ENCODE data around the gene ARHGDIA.
A peak's percentile ranks its signal among the peaks of the same experiment; 100 is the strongest.

Gene ARHGDIA

GRCh38 chr17:81867991-81868673 is 3.0 kb downstream of the ARHGDIA start:
- Histone ChIP-seq H3K4me3 (ENCODE audit: extremely low read depth, insufficient read depth, low read length, poor library complexity, severe bottlenecking) (no peak overlapping the region), H3K27ac (ENCODE audit: low read depth, low read length, severe bottlenecking) (peak overlapping the region; percentile 82), H3K9me3 (ENCODE audit: control insufficient read depth, low read length) (no peaks in the 10 kb centered on the region), H3K36me3 (ENCODE audit: control insufficient read depth, insufficient read depth, low read length) (peaks cover 66% of the 10 kb centered on the region), H3K4me1 (ENCODE audit: control insufficient read depth, insufficient read depth, low read length, poor library complexity, severe bottlenecking) (peaks cover 41% of the 10 kb centered on the region)
- WGBS, 2 experiments (ENCODE audit: insufficient coverage in 2 of 2) = 76 to 82% methylated on average over 17 to 23 of the region's 28 CpGs

- peaks cover 41% of the 10 kb centered on the region for H3K4me1 ChIP-seq (ENCODE audit: control insufficient read depth, insufficient read depth, low read length, poor library complexity, severe bottlenecking)
- 84% methylated on average over 18 to 23 of the region's 23 CpGs for WGBS, 2 experiments (ENCODE audit: insufficient coverage in 2 of 2)
These were observed 3.8 kb downstream of the ARHGDIA start for GRCh38 chr17:81867170-81867990.

GRCh38 chr17:81866440-81867169 is 4.5 kb downstream of the ARHGDIA start:
- H3K9me3 ChIP-seq (ENCODE audit: control insufficient read depth, low read length) = no peaks in the 10 kb centered on the region
- H3K27ac ChIP-seq (ENCODE audit: low read depth, low read length, severe bottlenecking) = peak overlapping the region; percentile 82
- peaks cover 78% of the 10 kb centered on the region for H3K36me3 ChIP-seq (ENCODE audit: control insufficient read depth, insufficient read depth, low read length)
- H3K4me3 ChIP-seq (ENCODE audit: extremely low read depth, insufficient read depth, low read length, poor library complexity, severe bottlenecking) = no peak overlapping the region
- WGBS, 2 experiments (ENCODE audit: insufficient coverage in 2 of 2) = 98% methylated on average over 12 to 13 of the region's 18 CpGs
- peaks cover 41% of the 10 kb centered on the region for H3K4me1 ChIP-seq (ENCODE audit: control insufficient read depth, insufficient read depth, low read length, poor library complexity, severe bottlenecking)

More at GRCh38 chr17:81867170-81867990, 3.8 kb downstream of the ARHGDIA start:
- no peaks in the 10 kb centered on the region for H3K9me3 ChIP-seq (ENCODE audit: control insufficient read depth, low read length)
- H3K4me3 ChIP-seq (ENCODE audit: extremely low read depth, insufficient read depth, low read length, poor library complexity, severe bottlenecking) = no peak overlapping the region
- peak overlapping the region; percentile 82 for H3K27ac ChIP-seq (ENCODE audit: low read depth, low read length, severe bottlenecking)
- peaks cover 73% of the 10 kb centered on the region for H3K36me3 ChIP-seq (ENCODE audit: control insufficient read depth, insufficient read depth, low read length)

- H3K27ac ChIP-seq (ENCODE audit: low read depth, low read length, severe bottlenecking) = peak overlapping the region; percentile 57
- no peak overlapping the region for H3K4me3 ChIP-seq (ENCODE audit: extremely low read depth, insufficient read depth, low read length, poor library complexity, severe bottlenecking)
- peaks cover 78% of the 10 kb centered on the region for H3K36me3 ChIP-seq (ENCODE audit: control insufficient read depth, insufficient read depth, low read length)
These were observed 5.3 kb downstream of the ARHGDIA start for GRCh38 chr17:81865733-81866439.

GRCh38 chr17:81865358-81865732 is 5.8 kb downstream of the ARHGDIA start:
- H3K4me1 ChIP-seq (ENCODE audit: control insufficient read depth, insufficient read depth, low read length, poor library complexity, severe bottlenecking) = peaks cover 41% of the 10 kb centered on the region
- no peaks in the 10 kb centered on the region for H3K9me3 ChIP-seq (ENCODE audit: control insufficient read depth, low read length)
- no peak overlapping the region for H3K27ac ChIP-seq (ENCODE audit: low read depth, low read length, severe bottlenecking)
- H3K36me3 ChIP-seq (ENCODE audit: control insufficient read depth, insufficient read depth, low read length) = peaks cover 77% of the 10 kb centered on the region
- H3K4me3 ChIP-seq (ENCODE audit: extremely low read depth, insufficient read depth, low read length, poor library complexity, severe bottlenecking) = no peak overlapping the region
- 96 to 97% methylated on average over 6 to 8 of the region's 8 CpGs for WGBS, 2 experiments (ENCODE audit: insufficient coverage in 2 of 2)

More at GRCh38 chr17:81865733-81866439, 5.3 kb downstream of the ARHGDIA start:
- Histone ChIP-seq H3K9me3 (ENCODE audit: control insufficient read depth, low read length) (no peaks in the 10 kb centered on the region), H3K4me1 (ENCODE audit: control insufficient read depth, insufficient read depth, low read length, poor library complexity, severe bottlenecking) (peaks cover 41% of the 10 kb centered on the region)
- WGBS, 2 experiments (ENCODE audit: insufficient coverage in 2 of 2) = 91 to 95% methylated on average over 17 to 18 of the region's 18 CpGs

- peaks cover 71% of the 10 kb centered on the region for H3K36me3 ChIP-seq (ENCODE audit: control insufficient read depth, insufficient read depth, low read length)
- no peak overlapping the region for H3K4me3 ChIP-seq (ENCODE audit: extremely low read depth, insufficient read depth, low read length, poor library complexity, severe bottlenecking)
- H3K4me1 ChIP-seq (ENCODE audit: control insufficient read depth, insufficient read depth, low read length, poor library complexity, severe bottlenecking) = peaks cover 35% of the 10 kb centered on the region
- WGBS, 2 experiments (ENCODE audit: insufficient coverage in 2 of 2) = 92% methylated on average over 7 of the region's 9 CpGs
- no peaks in the 10 kb centered on the region for H3K9me3 ChIP-seq (ENCODE audit: control insufficient read depth, low read length)
- no peak overlapping the region for H3K27ac ChIP-seq (ENCODE audit: low read depth, low read length, severe bottlenecking)
These were observed 7.0 kb downstream of the ARHGDIA start for GRCh38 chr17:81863833-81864768.

- WGBS, 2 experiments (ENCODE audit: insufficient coverage in 2 of 2) = 91 to 94% methylated on average over 3 to 4 of the region's 6 CpGs
- Histone ChIP-seq H3K27ac (ENCODE audit: low read depth, low read length, severe bottlenecking) (no peak overlapping the region), H3K4me3 (ENCODE audit: extremely low read depth, insufficient read depth, low read length, poor library complexity, severe bottlenecking) (no peak overlapping the region), H3K4me1 (ENCODE audit: control insufficient read depth, insufficient read depth, low read length, poor library complexity, severe bottlenecking) (peaks cover 36% of the 10 kb centered on the region), H3K36me3 (ENCODE audit: control insufficient read depth, insufficient read depth, low read length) (peaks cover 74% of the 10 kb centered on the region), H3K9me3 (ENCODE audit: control insufficient read depth, low read length) (no peaks in the 10 kb centered on the region)
These were observed 7.9 kb downstream of the ARHGDIA start for GRCh38 chr17:81863123-81863675.

- peak overlapping the region; percentile 91 for H3K27ac ChIP-seq (ENCODE audit: low read depth, low read length, severe bottlenecking)
- no peaks in the 10 kb centered on the region for H3K9me3 ChIP-seq (ENCODE audit: control insufficient read depth, low read length)
- H3K36me3 ChIP-seq (ENCODE audit: control insufficient read depth, insufficient read depth, low read length) = peaks cover 75% of the 10 kb centered on the region
- WGBS, 2 experiments (ENCODE audit: insufficient coverage in 2 of 2) = 0 to 1% methylated on average over 48 to 74 of the region's 74 CpGs
- peak overlapping the region; percentile 83 for H3K4me3 ChIP-seq (ENCODE audit: extremely low read depth, insufficient read depth, low read length, poor library complexity, severe bottlenecking)
- peaks cover 24% of the 10 kb centered on the region for H3K4me1 ChIP-seq (ENCODE audit: control insufficient read depth, insufficient read depth, low read length, poor library complexity, severe bottlenecking)
These were observed 10.2 kb downstream of the ARHGDIA start for GRCh38 chr17:81860756-81861568.

Data from mesodermal cell (in vitro differentiated cells).